Measurements from ENCODE around the gene MORN1.

GRCh38 chr1:2407991-2408275 is 16.6 kb upstream of the MORN1 start:
- TF ChIP-seq CTCF (IDR thresholded peaks at IDR 0.05) (no peak), POLR2AphosphoS5 (IDR thresholded peaks at IDR 0.05) (no peak), POLR2A (IDR thresholded peaks at IDR 0.05; ENCODE audit: low read depth) (no peak)

Data from esophagus muscularis mucosa (tissue), 3 donors.